HCT116 (cell line): ENCODE data around the gene INSIG2. TPM values are rescaled to one million over a fixed set of nuclear protein-coding genes. Genes with fewer than 3 reads are reported as not detected.

Experiments used
- ATAC-seq: fragments of 200-7000 bp; cut with Tn5 transposase; 2 replicates; pipeline ENCODE4 v1.9.1; 2020; ENCODE audit warnings: mild to moderate bottlenecking, moderate library complexity
- BruUV-seq: library from RNA; stranded (reverse); fragments of 400-500 nt; replicated peaks from 2 replicates; lab custom pipeline; 2021; lab: Mats Ljungman, UMichigan
- CTCF ChIA-PET: fragments of 300-600 bp; sonication (Branson Sonifier 250); formaldehyde crosslinking; loops from one replicate; lab custom pipeline; 2021; ENCODE audit warnings: antibody characterized with exemption; lab: Charles Lee
- POLR2A ChIA-PET: fragments of 300-600, 350-600 bp; sonication (Branson Sonifier 250); formaldehyde crosslinking; loops from one replicate; lab custom pipeline; 2021; ENCODE audit warnings: antibody characterized with exemption; lab: Charles Lee
- RAD21 ChIA-PET, 2 experiments: fragments of 300-600 bp; sonication (Branson Sonifier 250); formaldehyde crosslinking; loops; one replicate each; lab custom pipeline; 2023; ENCODE audit warnings: low total read pairs in 2 of 2; ENCODE audit not compliant: uncharacterized antibody in 2 of 2, unreplicated experiment in 2 of 2, low non-redundant PET in 1 of 2; lab: Charles Lee
- DNase-seq: peaks from one replicate; pipeline ENCODE4 v3.0.0-alpha.2; 2010; ENCODE audit warnings: low read depth, low spot score
- H2AFZ ChIP-seq: fragments of 200-600 bp; shearing (Covaris generic), sonication (generic); 2 replicates; pipeline ENCODE4 v1.6.1; 2017; ENCODE audit warnings: low read depth, mixed run types, mixed read lengths, antibody characterized with exemption, low read length; ENCODE audit not compliant: poor library complexity, severe bottlenecking
- H3K27ac ChIP-seq: 2 replicates; pipeline ENCODE4 v1.5.1; 2012; ENCODE audit warnings: low read depth, low read length
- H3K27me3 ChIP-seq: fragments of 200-600 bp; sonication (generic); 2 replicates; pipeline ENCODE4 v1.6.1; 2016; ENCODE audit warnings: mixed run types, low read length, mixed read lengths; ENCODE audit not compliant: insufficient read depth
- H3K36me3 ChIP-seq, 2 experiments: fragments of 200-500 bp in 1 of 2; fragments of 200-600 bp in 1 of 2; sonication (Bioruptor generic) in 1 of 2; sonication (generic) in 1 of 2; 2 replicates each; pipeline versions ENCODE4 v1.5.1 to v1.6.1; 2014 to 2016; ENCODE audit warnings: low read length in 2 of 2, inconsistent platforms in 1 of 2, mixed read lengths in 1 of 2, mixed run types in 1 of 2; ENCODE audit not compliant: insufficient read depth in 2 of 2, control insufficient read depth in 1 of 2
- H3K4me1 ChIP-seq, 2 experiments: fragments of 200-600 bp in 1 of 2; sonication (generic) in 1 of 2; 2 replicates each; pipeline versions ENCODE4 v1.5.1 to v1.6.1; 2012 to 2017; ENCODE audit warnings: low read length in 2 of 2, inconsistent platforms in 1 of 2, mild to moderate bottlenecking in 1 of 2, mixed read lengths in 1 of 2, mixed run types in 1 of 2, moderate library complexity in 1 of 2; ENCODE audit not compliant: insufficient read depth in 2 of 2, control insufficient read depth in 1 of 2
- H3K4me2 ChIP-seq: fragments of 200-600 bp; sonication (generic); 2 replicates; pipeline ENCODE4 v1.6.1; 2017; ENCODE audit warnings: mixed run types, low read length, mixed read lengths
- H3K4me3 ChIP-seq, 2 experiments: fragments of 200-600 bp in 1 of 2; sonication (generic) in 1 of 2; replicated peaks in 1 of 2; 2 replicates each; pipeline ENCODE4 v1.5.1; 2011 to 2016; ENCODE audit warnings: low read length in 2 of 2, control low read depth in 1 of 2, low read depth in 1 of 2, mild to moderate bottlenecking in 1 of 2, mixed read lengths in 1 of 2, mixed run types in 1 of 2
- H3K79me2 ChIP-seq: fragments of 200-600 bp; sonication (generic); 2 replicates; pipeline ENCODE4 v1.6.1; 2017; ENCODE audit warnings: mild to moderate bottlenecking, mixed run types, low read length, moderate library complexity, mixed read lengths; ENCODE audit not compliant: insufficient read depth
- H3K9ac ChIP-seq: fragments of 200-600 bp; sonication (generic); 2 replicates; pipeline ENCODE4 v1.6.1; 2016; ENCODE audit warnings: low read length, mixed read lengths
- H3K9me2 ChIP-seq: fragments of 200-600 bp; sonication (generic), shearing (Covaris generic); 2 replicates; pipeline ENCODE4 v1.6.1; 2017; ENCODE audit warnings: mixed run types, mild to moderate bottlenecking, moderate library complexity; ENCODE audit not compliant: insufficient read depth
- H3K9me3 ChIP-seq, 2 experiments: fragments of 200-500 bp in 1 of 2; fragments of 200-600 bp in 1 of 2; sonication (Bioruptor generic) in 1 of 2; sonication (generic) in 1 of 2; 2 replicates each; pipeline ENCODE4 v1.6.1; 2014 to 2017; ENCODE audit warnings: low read length in 2 of 2, mixed read lengths in 2 of 2, inconsistent platforms in 1 of 2, low read depth in 1 of 2, mild to moderate bottlenecking in 1 of 2, mixed run types in 1 of 2, moderate library complexity in 1 of 2; ENCODE audit not compliant: control insufficient read depth in 1 of 2, insufficient read depth in 1 of 2
- H4K20me1 ChIP-seq: fragments of 200-600 bp; sonication (generic), shearing (Covaris generic); 2 replicates; pipeline ENCODE4 v1.6.1; 2017; ENCODE audit warnings: mixed run types, mild to moderate bottlenecking, moderate library complexity; ENCODE audit not compliant: insufficient read depth
- ATF3 ChIP-seq: IDR thresholded peaks from 2 replicates; pipeline ENCODE4 v1.6.1; 2012
- CBX3 ChIP-seq: IDR thresholded peaks from 2 replicates; pipeline ENCODE4 v1.6.1; 2012; ENCODE audit warnings: low read depth
- CTCF ChIP-seq, 3 experiments: fragments of 200-600 bp in 1 of 3; sonication (generic) in 1 of 3; IDR thresholded peaks in 2 of 3; conservative IDR thresholded peaks in 1 of 3; 2 replicates each; pipeline ENCODE4 v1.5.1; 2012 to 2017; ENCODE audit warnings: low read depth in 2 of 3, low read length in 2 of 3, antibody characterized with exemption in 1 of 3, borderline replicate concordance in 1 of 3, control low read depth in 1 of 3, mild to moderate bottlenecking in 1 of 3, mixed read lengths in 1 of 3, mixed run types in 1 of 3, moderate library complexity in 1 of 3; ENCODE audit not compliant: insufficient read depth in 1 of 3
- EGR1 ChIP-seq: IDR thresholded peaks from 2 replicates; pipeline ENCODE4 v1.6.1; 2012; ENCODE audit warnings: low read depth
- ELF1 ChIP-seq: IDR thresholded peaks from 2 replicates; pipeline ENCODE4 v1.6.1; 2012; ENCODE audit warnings: low read depth, borderline replicate concordance
- EZH2phosphoT487 ChIP-seq: fragments of 200-600 bp; IDR thresholded peaks from 2 replicates; pipeline ENCODE4 v1.6.1; 2018; ENCODE audit warnings: antibody characterized with exemption, borderline replicate concordance
- FOSL1 ChIP-seq: IDR thresholded peaks from 2 replicates; pipeline ENCODE4 v1.6.1; 2012; ENCODE audit warnings: low read depth
- JUND ChIP-seq: IDR thresholded peaks from 2 replicates; pipeline ENCODE4 v1.6.1; 2012
- MAX ChIP-seq: IDR thresholded peaks from 2 replicates; pipeline ENCODE4 v1.6.1; 2012
- POLR2A ChIP-seq: IDR thresholded peaks from 2 replicates; pipeline ENCODE4 v1.7.0; 2011; ENCODE audit warnings: borderline replicate concordance; ENCODE audit not compliant: insufficient read depth, insufficient read length; ENCODE audit errors: extremely low read depth
- POLR2AphosphoS5 ChIP-seq: IDR thresholded peaks from 2 replicates; pipeline ENCODE4 v1.6.1; 2011; ENCODE audit warnings: mild to moderate bottlenecking, low read depth, low read length, moderate library complexity
- RAD21 ChIP-seq: IDR thresholded peaks from 2 replicates; pipeline ENCODE4 v1.6.1; 2012; ENCODE audit warnings: low read depth, mild to moderate bottlenecking
- SP1 ChIP-seq: IDR thresholded peaks from 2 replicates; pipeline ENCODE4 v1.6.1; 2012; ENCODE audit warnings: low read depth
- SRF ChIP-seq: IDR thresholded peaks from 2 replicates; pipeline ENCODE4 v1.6.1; 2012; ENCODE audit warnings: low read depth
- TCF7L2 ChIP-seq: IDR thresholded peaks from 2 replicates; pipeline ENCODE4 v1.7.0; 2011; ENCODE audit warnings: borderline replicate concordance, inconsistent platforms; ENCODE audit not compliant: insufficient read depth, insufficient read length; ENCODE audit errors: extremely low read depth
- YY1 ChIP-seq: IDR thresholded peaks from 2 replicates; pipeline ENCODE4 v1.6.1; 2011; ENCODE audit warnings: low read length, low read depth, moderate library complexity, mild to moderate bottlenecking; ENCODE audit not compliant: insufficient replicate concordance; ENCODE audit errors: extremely low read depth
- ZBTB33 ChIP-seq: IDR thresholded peaks from 2 replicates; pipeline ENCODE4 v1.6.1; 2011; ENCODE audit warnings: mild to moderate bottlenecking, low read length, moderate library complexity; ENCODE audit not compliant: insufficient replicate concordance; ENCODE audit errors: extremely low read depth
- ZFX ChIP-seq: fragments of 450-650 bp; IDR thresholded peaks from 2 replicates; pipeline ENCODE4 v1.6.1; 2017
- ZNF274 ChIP-seq: fragments of 200-500 bp; sonication (Bioruptor generic); IDR thresholded peaks from 2 replicates; pipeline ENCODE4 v1.6.1; 2014; ENCODE audit warnings: mild to moderate bottlenecking, low read depth, low read length, inconsistent platforms
- intact Hi-C: fragments of 100-400 bp; cut with micrococcal nuclease; formaldehyde crosslinking; loops from 2 replicates; pipeline ENCODE4 v1.10.0; 2022
- total RNA-seq: library from RNA; stranded (reverse); gene quantifications from one replicate; pipeline ENCODE4 v1.2.1, GENCODE V29; 2021; ENCODE audit not compliant: unreplicated experiment

INSIG2 gene
- total RNA-seq, 1 experiment from 2014 or later: 21.8 TPM

DNA sequence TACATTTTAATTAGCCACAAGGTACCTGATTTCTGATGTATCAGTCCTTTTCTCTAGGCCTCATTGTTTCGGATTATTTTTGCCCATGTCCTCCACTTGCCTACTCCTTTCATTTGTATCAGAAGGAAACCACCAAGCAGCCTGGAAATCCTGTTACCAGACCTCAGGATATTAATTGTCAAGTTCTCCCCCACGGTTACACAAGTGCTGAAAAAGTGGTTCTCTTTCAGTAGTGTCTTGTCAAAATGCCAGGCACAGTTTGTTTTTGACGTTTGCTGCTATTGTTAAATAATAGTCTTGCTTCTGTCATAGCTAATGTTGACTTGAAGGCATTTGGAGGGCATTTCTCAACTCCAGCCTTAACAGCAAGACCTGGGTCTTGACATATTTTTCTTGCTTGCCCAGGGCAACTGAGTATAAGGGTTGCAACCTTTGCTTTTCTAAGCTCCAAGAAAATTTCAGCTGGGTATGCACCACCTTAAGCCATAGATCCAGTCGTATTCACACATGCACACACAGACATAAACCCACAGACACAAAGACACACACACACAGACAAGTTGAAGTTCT is 31.0 kb downstream of the INSIG2 start (continued):
- no peak for TF ChIP-seq ZBTB33
- no peak for TF ChIP-seq FOSL1
- TF ChIP-seq YY1: no peak
- TF ChIP-seq RAD21: no peak
- no peak for TF ChIP-seq POLR2AphosphoS5
- no peak for TF ChIP-seq ZFX
- TF ChIP-seq TCF7L2: no peak
- no peak for TF ChIP-seq SP1

- H3K4me1 ChIP-seq: peaks cover 37 to 92% of the 10 kb centered on the region in 2 experiments
- intact Hi-C loops: loop anchor here (5.0 kb wide), 1 partner anchor 67 kb away; no protein-coding TSS in a partner anchor
Observed at GRCh38 chr2:118119761-118120400, 31.6 kb downstream of the INSIG2 start.

More at GRCh38 chr2:118119761-118120400, 31.6 kb downstream of the INSIG2 start:
- no peaks in the 10 kb centered on the region for H3K27me3 ChIP-seq
- no peak for DNase-seq
- no peak overlapping the region for H3K4me2 ChIP-seq
- no peaks in the 10 kb centered on the region for H3K36me3 ChIP-seq
- no peaks in the 10 kb centered on the region for H4K20me1 ChIP-seq
- no peak overlapping the region for H2AFZ ChIP-seq
- TF ChIP-seq POLR2A: no peak
- no peak for TF ChIP-seq EGR1
- TF ChIP-seq ELF1: no peak
- TF ChIP-seq JUND: no peak
- TF ChIP-seq EZH2phosphoT487: no peak
- no peak for TF ChIP-seq SRF
- TF ChIP-seq TCF7L2: no peak
- no peak for TF ChIP-seq CTCF (IDR thresholded peaks at IDR 0.05 in 2 of 3, conservative IDR thresholded peaks at IDR 0.05 in 1 of 3; ENCODE audit: borderline replicate concordance in 1 of 3, insufficient read depth in 1 of 3, low read depth in 2 of 3, low read length in 2 of 3)
- no peak for TF ChIP-seq RAD21
- no peak for TF ChIP-seq ZFX
- no peak for TF ChIP-seq SP1
- no peak for TF ChIP-seq YY1
- TF ChIP-seq ATF3: no peak
- no peak for TF ChIP-seq CBX3
- no peak for TF ChIP-seq ZNF274
- no peak for TF ChIP-seq MAX
- TF ChIP-seq FOSL1: no peak
- TF ChIP-seq, all 23 proteins: peak for 0
- Histone ChIP-seq H3K79me2 (no peaks in the 10 kb centered on the region), H3K9ac (no peak overlapping the region), H3K9me3 (no peaks in the 10 kb centered on the region), H3K27ac (no peak overlapping the region), H3K4me3 (no peak overlapping the region), H3K9me2 (no peaks in the 10 kb centered on the region)
- RAD21 ChIA-PET: interaction anchor here in 1 of 2 experiments (0.6 kb wide), 1 partner anchor 58 kb away, joined by 3 read pairs; no protein-coding TSS in a partner anchor
- CTCF ChIA-PET: no interaction called here
- BruUV-seq: no TSS peak
- no peak for ATAC-seq
- POLR2A ChIA-PET: no interaction called here
